ENCODE measurements around the gene CAPZB. TPM values are rescaled to one million over a fixed set of nuclear protein-coding genes. Genes with fewer than 3 reads are reported as not detected.

CAPZB gene
- total and polyA plus RNA-seq, 12 donors, result 99.7 to 386 (median 164) TPM

- H3K9me3 ChIP-seq (replicated peaks in 1 of 3), result no peaks in the 10 kb centered on the region
- H3K27me3 ChIP-seq, result no peaks in the 10 kb centered on the region
- intact Hi-C loops (cut with DNase I), result no loop called here
- no peak for TF ChIP-seq POLR2A (IDR thresholded peaks at IDR 0.05)
- no peak for TF ChIP-seq CTCF (IDR thresholded peaks at IDR 0.05)
- H3K27ac ChIP-seq, result no peak overlapping the region
- 91 to 94% (median 92%) methylated on average over 14 to 18 of the region's 18 CpGs; no CpG with 5 or more reads in 1 of the 4 donors for WGBS, 4 donors
- peak in 1 of 7 donors; percentile 25 for DNase-seq
- H3K4me3 ChIP-seq, result no peak overlapping the region
- no peaks in the 10 kb centered on the region for H3K4me1 ChIP-seq (replicated peaks in 1 of 2)
- H3K36me3 ChIP-seq (replicated peaks in 1 of 2), result peaks cover 0 to 58% of the 10 kb centered on the region in 2 donors
Observed at GRCh38 chr1:19328486-19328885, 156.9 kb downstream of the CAPZB start.

- WGBS, 4 donors, result 89 to 92% (median 90%) methylated on average over 8 to 9 of the region's 9 CpGs
- Histone ChIP-seq H3K4me1 (replicated peaks in 1 of 2) (no peaks in the 10 kb centered on the region), H3K36me3 (replicated peaks in 1 of 2) (peaks cover 0 to 58% of the 10 kb centered on the region in 2 donors), H3K4me3 (no peak overlapping the region), H3K9me3 (replicated peaks in 1 of 3) (no peaks in the 10 kb centered on the region), H3K27ac (no peak overlapping the region), H3K27me3 (no peaks in the 10 kb centered on the region)
- no peak for DNase-seq
- intact Hi-C loops (cut with DNase I), result no loop called here
- TF ChIP-seq POLR2A (IDR thresholded peaks at IDR 0.05) (no peak), CTCF (IDR thresholded peaks at IDR 0.05) (no peak)
Observed at GRCh38 chr1:19327736-19328135, 157.6 kb downstream of the CAPZB start.

GRCh38 chr1:19327301-19327700, 158.0 kb downstream of the CAPZB start:
- 83 to 100% (median 89%) methylated on average over 4 to 16 of the region's 16 CpGs for WGBS, 4 donors
- H3K4me3 ChIP-seq, result no peak overlapping the region
- H3K27me3 ChIP-seq, result no peaks in the 10 kb centered on the region
- no peak overlapping the region for H3K27ac ChIP-seq
- intact Hi-C loops (cut with DNase I), result no loop called here
- H3K36me3 ChIP-seq (replicated peaks in 1 of 2), result peaks cover 0 to 58% of the 10 kb centered on the region in 2 donors
- peaks cover 0 to under 1% of the 10 kb centered on the region in 2 donors for H3K4me1 ChIP-seq (replicated peaks in 1 of 2)
- TF ChIP-seq CTCF (IDR thresholded peaks at IDR 0.05), result no peak
- no peak for TF ChIP-seq POLR2A (IDR thresholded peaks at IDR 0.05)
- DNase-seq, result no peak
- H3K9me3 ChIP-seq (replicated peaks in 1 of 3), result no peaks in the 10 kb centered on the region

GRCh38 chr1:19326748-19327065, 158.6 kb downstream of the CAPZB start:
- WGBS, 4 donors, result 78 to 100% (median 96%) methylated on average over 1 to 6 of the region's 6 CpGs

More at GRCh38 chr1:19326748-19327065, 158.6 kb downstream of the CAPZB start:
- no peak for DNase-seq
- H3K27me3 ChIP-seq, result no peaks in the 10 kb centered on the region
- H3K4me1 ChIP-seq (replicated peaks in 1 of 2), result peaks cover 0 to 7% of the 10 kb centered on the region in 2 donors
- H3K4me3 ChIP-seq, result no peak overlapping the region
- H3K27ac ChIP-seq, result no peak overlapping the region
- intact Hi-C loops (cut with DNase I), result no loop called here
- no peaks in the 10 kb centered on the region for H3K9me3 ChIP-seq (replicated peaks in 1 of 3)
- TF ChIP-seq POLR2A (IDR thresholded peaks at IDR 0.05) (no peak), CTCF (IDR thresholded peaks at IDR 0.05) (no peak)
- peaks cover 0 to 58% of the 10 kb centered on the region in 2 donors for H3K36me3 ChIP-seq (replicated peaks in 1 of 2)

Measured in adrenal gland (tissue), 12 donors.